A549 (cell line): Measurements from ENCODE around the gene CUX1. TPM values are rescaled to one million over a fixed set of nuclear protein-coding genes. Genes with fewer than 3 reads are reported as not detected.

ENCODE experiments used
- ATAC-seq, 2 experiments: fragments of 200-7000 bp in 1 of 2; fragments of >200 bp in 1 of 2; cut with Nextera tagmentation in 1 of 2; cut with Tn5 transposase in 1 of 2; 3 replicates each; pipeline versions ENCODE4 v1.8.0 to v1.9.1; 2018 to 2020; ENCODE audit warnings: mild to moderate bottlenecking in 1 of 2, moderate library complexity in 1 of 2
- CTCF ChIA-PET: fragments of 300-600 bp; sonication (Branson Sonifier 250); formaldehyde crosslinking; extraction: SDS; loops from one replicate; lab custom pipeline; 2021; ENCODE audit warnings: antibody characterized with exemption, inconsistent platforms; lab: Yijun Ruan, JAX
- POLR2A ChIA-PET: fragments of 350-600 bp; formaldehyde crosslinking; extraction: SDS; loops from one replicate; lab custom pipeline; 2021; ENCODE audit warnings: antibody characterized with exemption, inconsistent platforms; lab: Yijun Ruan, JAX
- DNase-seq, 2 experiments: peaks; one replicate each; pipeline versions ENCODE4 v3.0.0 to v3.0.0-alpha.2; 2011 to 2016; ENCODE audit warnings: low read depth in 1 of 2, low spot score in 1 of 2
- FAIRE-seq: peaks from 2 replicates; lab custom pipeline; 2011; peaks lifted over from hg19 to GRCh38; lab: Jason Lieb, UNC
- H3K27ac ChIP-seq, 2 experiments: fragments of >200 bp; sonication (Bioruptor Twin); formaldehyde crosslinking; 3 replicates each; pipeline ENCODE4 v1.5.1; 2016 to 2017
- H3K4me1 ChIP-seq: fragments of >200 bp; sonication (Bioruptor Twin); formaldehyde crosslinking; 3 replicates; pipeline ENCODE4 v1.6.1; 2016
- H3K4me2 ChIP-seq: fragments of >200 bp; sonication (Bioruptor Twin); formaldehyde crosslinking; 3 replicates; pipeline ENCODE4 v1.6.1; 2016
- H3K4me3 ChIP-seq: fragments of >200 bp; sonication (Bioruptor Twin); formaldehyde crosslinking; 3 replicates; pipeline ENCODE4 v1.5.1; 2016
- H3K9me3 ChIP-seq: fragments of >200 bp; sonication (Bioruptor Twin); formaldehyde crosslinking; 3 replicates; pipeline ENCODE4 v1.6.1; 2016
- ATOH8 ChIP-seq: fragments of 250-450 bp; sonication (Bioruptor Pico); IDR thresholded peaks from 2 replicates; pipeline ENCODE4 v1.5.0; 2020; ENCODE audit warnings: low read depth, mild to moderate bottlenecking, moderate library complexity
- EP300 ChIP-seq, 2 experiments: fragments of >200 bp; sonication (Bioruptor Twin); formaldehyde crosslinking; IDR thresholded peaks; 2 replicates in 1 of 2; 3 replicates in 1 of 2; pipeline ENCODE4 v1.6.1; 2016 to 2017
- ESRRA ChIP-seq: fragments of 150-350 bp; IDR thresholded peaks from 2 replicates; pipeline ENCODE4 v1.6.1; 2014; ENCODE audit warnings: mild to moderate bottlenecking, low read length, borderline replicate concordance
- FOSB ChIP-seq: fragments of 250-450 bp; sonication (Bioruptor Pico); IDR thresholded peaks from 2 replicates; pipeline ENCODE4 v1.5.0; 2020; ENCODE audit warnings: mild to moderate bottlenecking, moderate library complexity
- FOXS1 ChIP-seq: fragments of 250-450 bp; sonication (Bioruptor Pico); IDR thresholded peaks from 2 replicates; pipeline ENCODE4 v1.5.0; 2020; ENCODE audit warnings: mild to moderate bottlenecking, moderate library complexity
- GATA3 ChIP-seq: IDR thresholded peaks from 2 replicates; pipeline ENCODE4 v1.6.1; 2012; ENCODE audit warnings: borderline replicate concordance
- HDAC2 ChIP-seq: fragments of 200-600 bp; sonication (generic); IDR thresholded peaks from 2 replicates; pipeline ENCODE4 v1.6.1; 2016
- HOXA7 ChIP-seq: fragments of 250-450 bp; sonication (Bioruptor Pico); IDR thresholded peaks from 2 replicates; pipeline ENCODE4 v1.5.0; 2020; ENCODE audit warnings: mild to moderate bottlenecking, moderate library complexity
- JUN ChIP-seq, 2 experiments: fragments of >200 bp; sonication (Bioruptor Twin); formaldehyde crosslinking; IDR thresholded peaks; 2 replicates in 1 of 2; 3 replicates in 1 of 2; pipeline ENCODE4 v1.6.1; 2016 to 2017
- JUNB ChIP-seq: fragments of >200 bp; sonication (Bioruptor Twin); formaldehyde crosslinking; IDR thresholded peaks from 2 replicates; pipeline ENCODE4 v1.6.1; 2016
- KDM1A ChIP-seq: fragments of 200-600 bp; sonication (generic); IDR thresholded peaks from 2 replicates; pipeline ENCODE4 v1.6.1; 2016; ENCODE audit warnings: low read depth, mild to moderate bottlenecking
- KDM5A ChIP-seq: fragments of 200-600 bp; sonication (generic); IDR thresholded peaks from 2 replicates; pipeline ENCODE4 v1.6.1; 2016; ENCODE audit warnings: antibody characterized with exemption, mild to moderate bottlenecking
- MAZ ChIP-seq: fragments of 150-350 bp; IDR thresholded peaks from 2 replicates; pipeline ENCODE4 v1.6.1; 2014; ENCODE audit warnings: antibody characterized with exemption, low read depth, low read length, borderline replicate concordance
- NPAS2 ChIP-seq: fragments of 250-450 bp; sonication (Bioruptor Pico); IDR thresholded peaks from 2 replicates; pipeline ENCODE4 v1.8.0; 2022; ENCODE audit warnings: mild to moderate bottlenecking, moderate library complexity, borderline replicate concordance
- NR3C1 ChIP-seq: fragments of >200 bp; sonication (Bioruptor Twin); formaldehyde crosslinking; IDR thresholded peaks from 3 replicates; pipeline ENCODE4 v1.6.1; 2017
- REST ChIP-seq: fragments of 200-600 bp; sonication (generic); IDR thresholded peaks from 2 replicates; pipeline ENCODE4 v1.6.1; 2016; ENCODE audit warnings: antibody characterized with exemption, mild to moderate bottlenecking, moderate library complexity
- RFX5 ChIP-seq: fragments of 450-650 bp; IDR thresholded peaks from 2 replicates; pipeline ENCODE4 v1.7.1; 2014; ENCODE audit warnings: antibody characterized with exemption, mild to moderate bottlenecking, moderate library complexity
- SMC3 ChIP-seq: fragments of >200 bp; sonication (Bioruptor Twin); formaldehyde crosslinking; IDR thresholded peaks from 3 replicates; pipeline ENCODE4 v1.6.1; 2018; ENCODE audit warnings: inconsistent platforms
- SREBF2 ChIP-seq: fragments of 450-650 bp; IDR thresholded peaks from 2 replicates; pipeline ENCODE4 v1.6.1; 2014; ENCODE audit warnings: mild to moderate bottlenecking, moderate library complexity
- ZNF302 ChIP-seq: fragments of 250-450 bp; sonication (Bioruptor Pico); IDR thresholded peaks from 2 replicates; pipeline ENCODE4 v1.9.0; 2021; ENCODE audit warnings: inconsistent platforms, mild to moderate bottlenecking, moderate library complexity
- WGBS: methylation state at CpG from one replicate; pipeline ENCODE4 v1.1.6; 2017; ENCODE audit errors: missing lambda C conversion rate; 5-methylcytosine and 5-hydroxymethylcytosine counted together
- polyA plus RNA-seq, 4 experiments: library from polyadenylated mRNA; depleted of rRNA in 3 of 4; stranded (reverse); fragments of >200 nt; fragmentation: RNase III in 1 of 4; extraction: RNeasy Plus Mini Kit Qiagen cat#74134 plus additional on column Dnase treatment in 1 of 4; gene quantifications; 2 replicates in 3 of 4; 3 replicates in 1 of 4; pipeline ENCODE4 v1.2.3, GENCODE V29; 2011 to 2017
- TF ChIP-seq, protein P1 (sequence below): IDR thresholded peaks from 2 replicates; pipeline ENCODE4 v1.6.1; 2012
- TF ChIP-seq, protein P2 (sequence below): IDR thresholded peaks from 2 replicates; pipeline ENCODE4 v1.6.1; 2012; ENCODE audit warnings: low read depth, borderline replicate concordance

The CUX1 gene
- polyA plus RNA-seq, 2 of the 4 experiments (the other 2 are of a cell fraction) = 32.7 to 33.4 TPM

- POLR2A ChIA-PET = no interaction called here
Measured at GRCh38 chr7:102018876-102019275, 201.4 kb downstream of the CUX1 start.

GRCh38 chr7:102019461-102019860 lies 202.0 kb downstream of the CUX1 start:
- FAIRE-seq (no peak), ATAC-seq (no peak), DNase-seq (no peak)
- Histone ChIP-seq H3K4me2 (no peak overlapping the region), H3K27ac (no peak overlapping the region; a peak in 1 of 6 replicates), H3K4me3 (no peak overlapping the region), H3K4me1 (peaks cover 19% of the 10 kb centered on the region), H3K9me3 (no peaks in the 10 kb centered on the region)
- ChIA-PET POLR2A (no interaction called here), CTCF (no interaction called here)
- WGBS = 93% methylated on average over 7 of the region's 7 CpGs
- TF ChIP-seq FOXS1 (CRISPR knock-in tag) (no peak), SMC3 (no peak), ZNF302 (CRISPR knock-in tag) (no peak), MAZ (no peak), KDM5A (no peak), EP300 (IDR thresholded peaks at IDR 0.05) (no peak), RFX5 (no peak), NPAS2 (CRISPR knock-in tag) (no peak), JUNB (no peak), ESRRA (no peak), HDAC2 (no peak), ATOH8 (CRISPR knock-in tag) (no peak)
- TF ChIP-seq, protein P1, sequence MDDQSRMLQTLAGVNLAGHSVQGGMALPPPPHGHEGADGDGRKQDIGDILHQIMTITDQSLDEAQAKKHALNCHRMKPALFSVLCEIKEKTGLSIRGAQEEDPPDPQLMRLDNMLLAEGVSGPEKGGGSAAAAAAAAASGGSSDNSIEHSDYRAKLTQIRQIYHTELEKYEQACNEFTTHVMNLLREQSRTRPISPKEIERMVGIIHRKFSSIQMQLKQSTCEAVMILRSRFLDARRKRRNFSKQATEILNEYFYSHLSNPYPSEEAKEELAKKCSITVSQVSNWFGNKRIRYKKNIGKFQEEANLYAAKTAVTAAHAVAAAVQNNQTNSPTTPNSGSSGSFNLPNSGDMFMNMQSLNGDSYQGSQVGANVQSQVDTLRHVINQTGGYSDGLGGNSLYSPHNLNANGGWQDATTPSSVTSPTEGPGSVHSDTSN = no peak

More at GRCh38 chr7:102018876-102019275, 201.4 kb downstream of the CUX1 start:
- H3K4me3 ChIP-seq = no peak overlapping the region
- peaks cover 18% of the 10 kb centered on the region for H3K4me1 ChIP-seq
- H3K27ac ChIP-seq = peak overlapping the region in 1 of 2 experiments; percentile 42; a peak in 2 of 6 replicates
- CTCF ChIA-PET = no interaction called here
- TF ChIP-seq SMC3 (no peak), FOSB (CRISPR knock-in tag) (no peak), HDAC2 (no peak), GATA3 (no peak), ATOH8 (CRISPR knock-in tag) (no peak), NR3C1 (no peak), HOXA7 (no peak), KDM1A (no peak), SREBF2 (no peak), REST (no peak), JUN (IDR thresholded peaks at IDR 0.05) (no peak)
- TF ChIP-seq, protein P1 = no peak
- TF ChIP-seq, protein P2, sequence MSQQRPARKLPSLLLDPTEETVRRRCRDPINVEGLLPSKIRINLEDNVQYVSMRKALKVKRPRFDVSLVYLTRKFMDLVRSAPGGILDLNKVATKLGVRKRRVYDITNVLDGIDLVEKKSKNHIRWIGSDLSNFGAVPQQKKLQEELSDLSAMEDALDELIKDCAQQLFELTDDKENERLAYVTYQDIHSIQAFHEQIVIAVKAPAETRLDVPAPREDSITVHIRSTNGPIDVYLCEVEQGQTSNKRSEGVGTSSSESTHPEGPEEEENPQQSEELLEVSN = no peak
- ATAC-seq = no peak
- WGBS = 95% methylated on average over 11 of the region's 12 CpGs
- no peak for FAIRE-seq
- no peaks in the 10 kb centered on the region for H3K9me3 ChIP-seq
- no peak overlapping the region for H3K4me2 ChIP-seq
- no peak for DNase-seq
